Measurements from ENCODE around the gene SGO1. TPM values are rescaled to one million over a fixed set of nuclear protein-coding genes. Genes with fewer than 3 reads are reported as not detected.
"Not testable (repeated sequence)": the region's sequence is repeated elsewhere in the genome, so short reads cannot be mapped to it uniquely, and the experiment has no call there.

SGO1 gene
- 1 to 10 TPM; 9.4 to 9.8 (median 9.6) TPM for polyA plus RNA-seq (ENCODE audit: insufficient read length in 3 of 3)

DNA sequence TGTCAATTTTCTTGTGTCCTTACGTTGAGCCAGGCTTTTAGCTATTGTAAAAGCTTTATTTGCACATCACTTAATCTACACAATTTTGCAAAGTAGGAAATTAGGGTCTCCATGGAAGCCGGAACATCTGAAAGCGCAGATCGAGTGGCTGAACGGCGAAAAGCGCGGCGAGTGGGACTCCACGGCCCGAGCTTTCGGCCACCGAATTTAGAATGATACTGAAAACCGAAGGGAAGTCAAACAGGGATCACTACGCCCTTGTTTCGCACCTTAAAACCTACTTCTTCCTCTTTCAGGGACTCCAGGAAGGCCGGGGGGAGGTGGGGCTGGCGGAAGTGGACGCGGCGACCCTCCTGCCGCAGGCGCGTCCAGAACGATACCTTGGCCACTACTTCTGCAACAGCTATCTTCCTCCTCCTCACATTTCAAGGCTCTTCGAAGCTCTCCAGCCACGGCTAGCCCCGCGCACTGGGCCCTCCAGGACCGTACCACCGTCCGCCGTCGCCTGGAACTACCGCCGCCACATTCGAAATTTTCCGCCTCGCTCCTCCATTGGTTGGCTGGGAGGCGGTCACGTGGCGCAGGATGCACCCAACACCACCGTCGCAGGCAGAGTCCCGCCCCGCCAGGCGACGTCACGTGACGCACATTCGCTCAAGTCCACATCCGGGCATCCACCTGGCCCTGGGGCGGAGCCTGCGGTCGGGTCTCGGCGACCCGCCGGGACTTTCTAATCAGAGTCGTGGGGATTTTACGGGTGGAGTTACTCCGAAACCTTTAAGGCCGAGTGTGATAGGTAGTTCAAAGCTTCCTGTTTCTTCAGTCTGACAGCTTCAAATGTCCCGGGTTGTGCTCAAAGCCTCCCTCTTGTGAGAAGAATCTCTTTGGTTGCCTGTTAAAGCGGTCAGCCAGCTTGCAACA, at the start of gene SGO1:
SGO1 (minus strand) TSS at position 528 of the 921 bp plus-strand sequence. CDS start 2,179 bp downstream, outside the sequence.
- DNase-seq (ENCODE audit: low read depth in 3 of 3, low spot score in 2 of 3) = peak; percentile 94 to 98 (median 95)

DNA sequence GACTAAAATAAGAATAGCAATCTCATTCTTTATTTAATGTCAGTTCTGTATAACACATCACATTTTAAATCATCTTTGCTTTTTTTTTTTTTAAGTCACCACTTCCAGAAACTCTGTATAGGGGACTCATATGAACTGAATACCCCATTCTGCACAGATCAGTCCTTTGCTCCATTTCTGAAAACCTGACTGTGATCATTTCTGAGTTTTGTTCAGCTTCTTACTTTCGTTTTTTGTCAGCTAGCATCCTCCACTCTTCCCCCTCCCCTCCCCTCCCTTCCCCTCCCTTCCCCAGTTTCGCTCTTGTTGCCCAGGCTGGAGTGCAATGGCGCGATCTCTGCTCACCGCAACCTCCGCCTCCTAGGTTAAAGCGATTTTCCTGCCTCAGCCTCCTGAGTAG, 49.8 kb upstream of the SGO1 start:
- DNase-seq (ENCODE audit: low read depth in 3 of 3, low spot score in 2 of 3) = no peak

DNA sequence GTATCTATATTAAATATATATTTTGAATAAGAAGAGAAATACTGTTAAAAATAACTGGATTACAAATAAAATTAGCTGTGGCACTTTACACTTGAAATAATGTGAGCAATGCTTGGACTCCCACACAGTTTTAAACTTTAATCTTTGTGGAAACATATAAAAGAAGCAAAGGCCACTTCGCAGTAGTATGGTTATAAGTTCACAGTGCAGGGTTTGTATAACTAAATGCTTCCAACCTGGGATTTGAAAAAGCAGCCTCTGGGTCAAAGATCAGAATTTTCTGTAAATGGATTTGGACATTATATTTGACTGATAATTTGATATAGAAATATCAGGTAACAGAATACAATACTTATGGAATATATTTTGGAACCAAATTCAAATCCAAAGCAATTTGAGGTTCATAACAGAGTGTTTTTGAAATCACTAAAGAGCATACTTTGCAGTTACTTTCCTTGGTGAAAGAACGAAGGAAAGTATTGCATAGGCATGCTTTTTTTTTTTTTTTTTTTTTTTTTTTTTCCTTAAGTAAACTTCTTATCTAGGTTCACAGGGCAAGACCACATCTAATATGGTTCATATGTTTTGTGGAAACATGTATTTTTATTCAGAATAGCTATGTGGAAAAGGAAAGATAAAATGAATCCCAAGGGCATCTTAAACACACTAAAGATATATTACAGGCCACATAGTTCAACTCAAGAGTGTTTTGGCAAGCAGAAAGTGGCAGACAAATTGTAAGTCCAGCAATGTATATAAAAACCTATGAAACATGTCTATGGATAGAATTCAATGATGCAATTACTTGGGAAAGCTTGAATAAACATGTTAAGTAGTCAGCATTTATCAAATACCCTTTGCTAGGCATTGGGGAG, 47.1 kb upstream of the SGO1 start:
- peak in 1 of 3 donors; percentile 12 for DNase-seq (ENCODE audit: low read depth in 3 of 3, low spot score in 2 of 3)

DNA sequence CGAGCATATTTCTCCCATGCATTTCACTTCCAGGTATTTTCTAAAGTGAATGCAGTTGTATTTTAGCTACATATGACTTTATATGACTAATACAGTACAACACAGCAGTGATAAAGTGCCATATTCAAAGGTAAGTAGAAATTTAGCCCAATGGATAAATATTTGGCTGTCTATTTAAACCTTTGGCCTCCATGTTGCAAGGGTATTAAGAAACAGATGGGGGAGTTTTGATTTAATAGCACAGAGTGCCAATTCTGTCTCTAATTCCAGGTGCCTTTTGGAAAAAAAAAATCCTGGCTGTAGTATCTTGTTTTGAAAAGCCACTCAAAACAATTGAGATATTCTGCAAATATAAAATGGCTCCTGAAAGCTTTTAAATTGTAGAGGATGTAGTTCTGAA, 44.9 kb upstream of the SGO1 start:
- DNase-seq (ENCODE audit: low read depth in 3 of 3, low spot score in 2 of 3) = no peak

DNA sequence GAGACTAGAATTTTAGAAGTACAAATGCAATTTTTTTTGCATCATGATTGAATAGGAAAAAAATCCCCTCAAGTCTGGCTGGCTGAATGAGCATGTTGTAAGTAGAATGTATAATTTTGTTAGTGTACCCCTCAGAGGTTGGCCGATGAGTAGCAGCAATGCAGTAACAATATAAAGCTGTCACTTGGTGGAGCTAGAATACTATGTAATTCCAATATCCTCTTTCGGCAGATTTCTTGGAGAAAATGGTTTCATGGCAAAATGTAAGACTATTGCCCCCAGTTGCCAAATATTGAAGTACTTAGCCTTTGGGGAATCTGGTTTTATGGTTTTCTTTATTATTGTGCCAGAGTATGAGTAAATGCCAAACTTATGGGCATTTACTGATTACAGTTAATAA, 39.8 kb upstream of the SGO1 start:
- DNase-seq (ENCODE audit: low read depth in 3 of 3, low spot score in 2 of 3) = no peak

DNA sequence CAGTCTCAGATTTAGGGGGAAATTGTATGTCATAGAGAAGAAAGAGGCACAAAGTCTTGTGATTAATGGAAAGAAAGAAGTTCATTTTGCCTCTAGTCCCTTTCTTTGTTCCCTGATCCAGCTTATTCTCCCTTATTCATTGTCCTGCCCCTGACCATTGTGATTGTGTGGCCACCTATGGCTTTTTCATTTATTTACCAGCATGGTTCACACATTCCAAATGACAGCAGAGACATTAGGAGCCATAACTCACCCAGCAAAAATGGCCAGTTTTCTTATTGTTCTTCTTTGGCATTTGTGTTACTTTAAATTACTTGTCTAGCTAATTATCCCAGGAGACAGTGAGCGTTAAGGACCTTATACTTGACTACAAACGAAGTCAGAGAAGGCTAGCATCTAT, 36.3 kb upstream of the SGO1 start:
- DNase-seq (ENCODE audit: low read depth in 3 of 3, low spot score in 2 of 3) = no peak

DNA sequence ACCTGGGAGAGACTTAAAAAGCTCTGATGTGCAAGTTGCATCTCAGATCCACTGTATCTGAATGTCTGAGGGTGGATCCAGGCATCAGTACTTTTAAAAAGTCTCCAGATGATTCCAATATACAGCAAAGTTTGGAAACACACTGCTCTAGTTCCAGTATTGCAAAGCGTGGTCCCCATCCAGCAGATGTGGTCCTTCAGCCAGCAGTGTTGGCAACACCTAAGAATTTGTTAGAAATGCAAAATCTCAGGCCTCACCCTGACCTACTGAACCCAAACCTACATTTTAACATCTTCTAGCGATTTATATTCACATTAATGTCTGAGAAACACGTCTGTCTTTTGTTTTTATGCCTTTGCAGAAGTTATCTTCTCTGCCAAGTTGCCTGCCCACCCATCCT, 32.2 kb upstream of the SGO1 start:
- DNase-seq (ENCODE audit: low read depth in 3 of 3, low spot score in 2 of 3) = no peak

DNA sequence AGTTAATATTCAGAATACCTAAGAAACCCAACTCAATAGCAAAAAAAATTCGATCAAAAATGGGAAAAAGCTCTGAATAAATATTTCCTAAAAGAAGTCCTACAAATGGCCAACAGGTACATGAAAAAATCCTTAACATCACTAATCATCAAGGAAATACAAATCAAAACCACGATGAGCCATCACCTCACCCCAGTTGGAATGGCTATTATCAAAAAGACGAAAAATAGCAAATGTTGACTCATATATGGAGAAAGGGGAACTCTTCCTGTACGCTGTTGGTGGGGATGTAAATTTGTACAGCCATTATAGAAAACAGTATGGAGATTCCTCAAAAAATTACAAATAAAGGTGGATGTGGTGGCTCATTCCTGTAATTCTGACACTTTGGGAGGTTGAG, 29.6 kb upstream of the SGO1 start:
- no peak for DNase-seq (ENCODE audit: low read depth in 3 of 3, low spot score in 2 of 3)

DNA sequence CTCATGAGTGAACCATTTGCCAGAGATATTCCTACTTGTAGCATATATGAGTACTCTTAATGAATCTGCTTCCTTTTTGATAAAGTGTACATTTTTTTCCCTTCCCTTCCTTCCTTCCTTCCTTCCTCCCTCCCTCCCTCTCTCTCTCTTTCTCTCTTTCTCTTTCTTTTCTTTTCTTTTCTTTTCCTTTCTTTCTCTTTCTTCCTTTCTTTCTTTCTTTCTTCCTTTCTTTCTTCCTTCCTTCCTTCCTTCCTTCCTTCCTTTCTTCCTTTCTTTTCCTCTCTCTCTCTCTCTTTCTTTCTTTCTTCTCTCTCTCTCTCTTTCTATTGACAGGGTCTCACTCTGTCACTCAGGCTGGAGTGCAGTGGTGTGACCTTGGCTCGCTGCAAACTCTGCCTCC, 27.5 kb upstream of the SGO1 start:
- not testable (repeated sequence) for DNase-seq (ENCODE audit: low read depth in 3 of 3, low spot score in 2 of 3)

DNA sequence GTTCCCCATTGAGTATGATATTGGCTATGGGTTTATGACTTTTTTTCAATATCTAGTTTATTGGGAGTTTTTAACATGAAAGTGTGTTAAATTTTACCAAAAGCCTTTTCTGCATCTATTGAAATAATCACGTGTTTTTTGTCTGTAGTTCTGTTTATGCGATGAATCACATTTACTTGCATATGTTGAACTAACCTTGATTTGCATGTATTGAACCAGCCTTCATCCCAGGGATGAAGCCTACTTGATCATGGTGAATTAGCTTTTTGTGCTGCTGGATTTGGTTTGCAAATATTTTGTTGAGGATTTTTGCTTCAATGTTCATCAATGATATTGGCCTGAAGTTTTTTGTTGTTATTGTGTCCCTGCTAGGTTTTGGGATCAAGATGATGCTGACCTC, 21.9 kb upstream of the SGO1 start:
- not testable (repeated sequence) for DNase-seq (ENCODE audit: low read depth in 3 of 3, low spot score in 2 of 3)

DNA sequence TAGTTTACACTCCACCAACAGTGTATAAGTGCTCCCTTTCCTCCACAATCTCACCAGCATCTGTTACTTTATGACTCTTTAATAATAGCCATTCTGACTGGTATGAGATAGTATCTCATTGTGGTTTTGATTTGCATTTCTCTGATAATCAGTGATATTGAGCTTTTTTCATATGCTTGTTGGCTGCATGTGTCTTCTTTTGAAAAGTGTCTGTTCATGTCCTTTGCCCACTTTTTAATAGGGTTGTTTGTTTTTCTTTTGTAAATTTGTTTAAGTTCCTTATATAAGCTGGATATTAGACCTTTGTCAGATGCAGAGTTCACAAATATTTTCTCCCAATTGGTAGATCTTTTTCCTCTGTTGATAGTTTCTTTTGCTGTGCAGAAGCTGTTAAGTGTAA, 19.9 kb upstream of the SGO1 start:
- not testable (repeated sequence) for DNase-seq (ENCODE audit: low read depth in 3 of 3, low spot score in 2 of 3)

DNA sequence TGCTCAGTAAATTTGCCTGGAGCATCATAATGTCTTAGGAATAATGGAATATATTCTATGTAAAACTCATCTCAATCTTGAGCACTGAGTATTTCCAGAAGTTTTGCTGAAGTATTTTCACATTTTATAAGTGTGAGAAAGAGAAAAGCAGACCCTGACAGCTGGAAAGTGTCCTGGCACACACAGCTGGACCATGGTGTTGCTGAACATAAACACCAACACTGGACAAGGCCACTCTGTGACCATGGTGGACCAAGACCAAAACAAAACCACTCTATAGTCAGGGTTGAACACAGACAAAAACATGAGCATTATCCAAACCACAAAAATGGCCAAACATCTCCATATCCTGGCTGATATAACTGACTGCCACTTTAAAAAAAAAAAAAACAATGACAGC, 15.1 kb upstream of the SGO1 start:
- DNase-seq (ENCODE audit: low read depth in 3 of 3, low spot score in 2 of 3) = no peak

DNA sequence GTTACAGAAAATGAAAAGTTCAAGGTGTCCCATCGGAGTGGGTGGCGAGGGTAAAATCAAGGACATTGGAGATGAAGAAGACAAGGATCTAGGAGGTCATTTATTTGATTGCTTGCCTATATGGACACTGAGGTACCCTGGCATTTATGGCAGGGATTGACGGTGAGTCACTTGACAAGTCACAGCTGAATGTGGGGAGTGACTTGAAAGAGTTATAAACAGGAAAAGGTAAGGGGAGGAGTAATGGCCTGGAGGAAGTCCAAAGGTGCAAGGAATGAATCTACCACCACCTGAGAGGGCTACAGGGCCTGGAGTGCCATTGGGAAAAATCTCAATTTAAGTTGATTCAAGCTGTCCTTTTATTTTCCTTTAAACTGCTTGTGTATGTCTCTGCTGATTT, 11.8 kb upstream of the SGO1 start:
- DNase-seq (ENCODE audit: low read depth in 3 of 3, low spot score in 2 of 3) = no peak

DNA sequence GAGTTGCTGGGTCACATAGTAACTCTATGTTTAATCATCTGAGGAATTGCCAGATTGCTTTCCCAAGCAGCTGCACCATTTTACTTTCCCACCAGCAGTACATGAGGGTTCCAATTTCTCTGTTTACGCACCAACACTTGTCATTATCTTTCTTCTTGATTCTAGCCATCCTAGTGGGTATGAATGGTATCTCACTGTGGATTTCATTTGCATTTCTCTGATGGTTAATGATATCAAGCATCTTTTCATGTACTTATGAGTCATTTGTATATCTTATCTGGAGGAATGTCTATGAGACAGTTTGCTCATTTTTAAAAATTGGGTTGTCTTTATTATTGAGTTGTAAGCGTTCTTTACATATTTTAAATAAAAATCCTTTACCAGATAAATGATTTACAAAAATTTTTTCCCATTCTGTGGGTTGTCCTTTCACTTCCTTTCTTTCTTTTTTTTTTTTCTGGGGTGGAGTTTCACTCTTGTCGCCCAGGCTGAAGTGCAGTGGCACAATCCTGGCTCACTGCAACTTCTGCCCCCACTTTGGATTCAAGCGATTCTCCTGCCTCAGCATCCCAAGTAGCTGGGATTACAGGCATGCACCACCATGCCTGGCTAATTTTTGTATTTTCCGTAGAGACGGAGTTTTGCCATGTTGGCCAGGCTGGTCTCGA, 8.9 kb upstream of the SGO1 start:
- no peak for DNase-seq (ENCODE audit: low read depth in 3 of 3, low spot score in 2 of 3)

DNA sequence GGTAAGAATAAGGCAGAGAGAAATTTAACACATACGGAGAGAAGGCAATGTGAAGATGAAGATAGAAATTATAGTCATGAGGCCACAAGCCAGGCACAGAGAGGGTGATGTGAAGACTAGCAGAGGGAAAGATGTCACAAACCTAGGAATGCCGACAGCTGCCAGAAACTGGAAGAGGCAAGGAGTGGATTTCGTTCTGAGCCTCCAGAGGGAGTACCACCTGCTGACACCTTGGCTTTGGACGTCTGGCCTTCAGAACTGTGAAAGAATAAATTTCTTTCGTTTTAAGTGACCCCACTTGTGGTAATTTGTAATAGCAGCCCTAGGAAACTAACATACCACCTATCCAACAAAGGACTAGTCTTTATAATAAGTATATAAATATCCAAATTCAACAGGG, 5.0 kb upstream of the SGO1 start:
- no peak for DNase-seq (ENCODE audit: low read depth in 3 of 3, low spot score in 2 of 3)

DNA sequence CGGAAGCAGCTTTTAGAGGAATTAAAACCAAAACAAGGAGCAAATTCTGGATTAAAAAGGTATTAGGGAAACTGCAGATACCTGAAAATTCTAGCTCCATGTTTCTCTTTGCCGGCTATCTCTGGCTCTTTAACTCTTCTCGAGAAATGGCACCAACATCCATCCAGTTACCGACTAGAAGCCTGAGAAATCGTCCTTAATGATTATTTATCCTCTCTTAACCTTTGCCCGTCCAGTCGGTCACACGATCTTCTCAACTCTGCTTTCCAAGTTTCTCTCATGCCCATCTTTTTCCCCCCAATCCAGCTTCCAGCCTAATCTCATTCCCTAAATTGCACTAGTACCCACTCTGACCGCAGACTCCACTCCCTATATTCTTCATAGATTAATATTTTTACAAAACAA, 596 bp upstream of the SGO1 start:
- no peak for DNase-seq (ENCODE audit: low read depth in 3 of 3, low spot score in 2 of 3)

DNA sequence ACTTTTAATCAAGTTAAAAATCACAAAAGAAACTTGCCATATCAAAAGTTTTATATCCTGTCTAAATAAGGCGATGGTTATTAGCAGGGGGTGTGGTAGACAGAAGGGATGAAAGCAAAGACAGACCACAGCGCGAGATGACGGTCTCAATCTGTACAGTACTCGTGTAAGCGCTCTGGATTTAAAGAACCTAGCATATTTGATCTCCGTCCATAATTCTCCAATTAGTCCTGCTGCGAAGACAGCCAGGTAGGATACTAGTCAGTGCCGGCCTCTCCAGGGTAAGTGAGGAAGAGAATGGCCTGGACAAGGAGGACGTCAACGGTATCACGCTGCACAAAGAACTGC, 701 bp downstream of the SGO1 start:
- DNase-seq (ENCODE audit: low read depth in 3 of 3, low spot score in 2 of 3) = no peak

DNA sequence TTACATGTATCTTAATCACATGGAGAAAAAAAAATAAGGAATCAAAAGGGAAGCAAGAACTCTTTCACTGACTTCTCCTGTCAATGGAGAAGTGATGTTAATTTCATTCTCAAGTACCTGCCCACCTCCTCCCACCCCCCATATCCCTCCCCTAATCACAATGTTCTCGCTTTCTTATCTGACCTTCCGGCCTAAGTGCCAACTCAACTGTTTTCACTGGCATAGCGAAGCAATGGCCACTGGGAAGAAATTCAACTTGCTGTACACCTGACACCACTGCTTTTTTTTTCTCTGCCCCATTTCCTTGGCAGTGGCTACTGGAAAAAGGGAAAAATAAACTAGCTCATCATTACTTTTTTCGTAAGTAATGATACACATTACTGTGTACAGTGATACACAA, 3.8 kb downstream of the SGO1 start:
- no peak for DNase-seq (ENCODE audit: low read depth in 3 of 3, low spot score in 2 of 3)

DNA sequence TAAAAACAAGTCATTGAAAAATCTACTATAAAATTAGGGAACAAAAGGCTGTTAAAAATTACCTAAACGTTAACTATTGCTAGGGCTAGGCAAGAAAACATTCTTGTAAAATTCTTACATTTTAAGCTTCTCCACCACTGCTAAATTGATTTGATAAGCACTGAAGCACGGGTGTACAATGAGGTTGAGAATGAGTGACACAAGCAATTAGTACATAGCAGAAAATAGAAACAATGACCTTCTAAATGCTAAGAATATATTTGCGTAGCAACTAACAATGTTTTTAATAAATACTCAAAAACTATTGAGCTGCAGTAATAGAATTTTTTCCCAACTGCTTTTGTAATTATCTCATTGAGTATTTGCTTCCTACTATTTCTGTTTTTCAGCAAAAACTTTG, 4.7 kb downstream of the SGO1 start:
- no peak for DNase-seq (ENCODE audit: low read depth in 3 of 3, low spot score in 2 of 3)

DNA sequence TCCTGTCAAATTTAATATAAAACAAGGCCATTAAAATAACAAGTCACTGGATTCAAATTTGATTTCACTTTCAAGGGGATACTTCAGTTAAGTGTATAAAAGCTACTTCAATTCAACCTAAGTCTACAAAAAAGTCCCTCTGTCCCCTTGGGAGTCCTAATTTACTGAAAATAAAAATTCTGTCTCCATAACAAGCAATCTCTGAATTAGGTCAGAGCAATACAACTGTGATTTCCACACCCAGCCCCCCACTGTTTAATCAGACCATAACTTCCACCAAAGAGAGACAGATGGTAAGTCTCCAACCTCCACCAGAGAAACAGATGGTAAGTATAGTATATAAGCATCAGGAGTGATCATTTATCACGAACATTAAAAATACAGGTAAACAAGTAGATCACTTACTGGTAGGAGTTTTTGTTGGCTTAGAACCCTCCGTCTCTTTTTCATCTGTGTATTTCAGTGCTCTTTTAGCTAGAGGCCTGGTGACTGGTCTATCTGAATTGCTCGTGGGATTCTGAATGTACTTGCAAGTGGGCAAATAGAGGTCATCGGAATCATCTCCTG, 12.1 kb downstream of the SGO1 start:
- no peak for DNase-seq (ENCODE audit: low read depth in 3 of 3, low spot score in 2 of 3)

DNA sequence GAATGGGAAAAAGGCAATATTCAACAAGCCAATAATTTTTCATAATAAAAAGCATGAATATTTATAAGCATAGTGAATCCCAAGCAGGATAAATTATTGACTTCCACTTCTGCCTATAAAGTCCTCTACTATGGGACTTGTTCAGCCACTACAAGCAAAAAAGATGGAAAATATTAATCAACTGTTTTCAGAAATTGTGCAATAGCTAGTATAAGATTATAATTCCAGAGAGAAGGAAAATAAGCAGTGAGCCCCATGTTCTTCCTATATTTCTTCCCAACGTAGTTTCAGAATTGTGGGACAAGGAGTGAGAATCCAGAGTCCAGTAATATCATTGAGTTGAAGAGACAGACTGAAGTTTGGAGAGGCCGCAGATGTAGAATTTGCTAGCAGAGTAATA, 24.3 kb downstream of the SGO1 start:
- no peak for DNase-seq (ENCODE audit: low read depth in 3 of 3, low spot score in 2 of 3)
